Spleen (tissue), 7 donors: ENCODE results near the gene BNC2.

Experiments
- CTCF ChIP-seq, 11 experiments: fragments of 200-600 bp in 7 of 11; fragments of 450-650 bp in 4 of 11; sonication (generic) in 4 of 11; IDR thresholded peaks in 8 of 11; conservative IDR thresholded peaks in 3 of 11; 1 replicate in 7 of 11; 2 replicates in 4 of 11; pipeline versions ENCODE4 v1.4.0 to v1.8.0; 2016 to 2021; ENCODE audit warnings: antibody characterized with exemption in 11 of 11, inconsistent platforms in 4 of 11, mild to moderate bottlenecking in 1 of 11
- POLR2AphosphoS5 ChIP-seq, 3 donors: sonication (generic); formaldehyde crosslinking; IDR thresholded peaks; one replicate each; pipeline ENCODE4 v1.5.1; 2017; ENCODE audit warnings: antibody characterized with exemption in 3 of 3
- donor health status: DM: no; HTN: no; CAD: no; lungs with moderate emphysema.
- donor health status: DM: no; HTN: no; CAD: no.
- donor health status: DM: no; HTN: no; CAD: no.

GRCh38 chr9:16690205-16690604 lies 180.3 kb downstream of the BNC2 start:
- TF ChIP-seq CTCF (IDR thresholded peaks at IDR 0.05 in 8 of 11, conservative IDR thresholded peaks at IDR 0.05 in 3 of 11) = no peak
- TF ChIP-seq POLR2AphosphoS5 (IDR thresholded peaks at IDR 0.05) = no peak
